Adrenal gland (tissue), 5 donors: Measurements from ENCODE around the gene SVBP.

ENCODE experiments used
- POLR2A ChIP-seq, 2 donors: fragments of 450-650 bp; IDR thresholded peaks; one replicate each; pipeline ENCODE4 v1.6.1; 2017; ENCODE audit warnings: antibody characterized with exemption in 2 of 2, mild to moderate bottlenecking in 2 of 2, moderate library complexity in 1 of 2
- TF ChIP-seq, protein P1 (sequence below), 6 experiments: fragments of 450-650 bp in 4 of 6; fragments of 200-600 bp in 2 of 6; sonication (generic) in 1 of 6; IDR thresholded peaks; 1 replicate in 5 of 6; 2 replicates in 1 of 6; pipeline versions ENCODE4 v1.5.1 to v1.8.0; 2016 to 2021; ENCODE audit warnings: antibody characterized with exemption in 6 of 6, mild to moderate bottlenecking in 2 of 6, moderate library complexity in 1 of 6
- donor health status: DM: no; HTN: no; CAD: no.

- TF ChIP-seq, protein P1, sequence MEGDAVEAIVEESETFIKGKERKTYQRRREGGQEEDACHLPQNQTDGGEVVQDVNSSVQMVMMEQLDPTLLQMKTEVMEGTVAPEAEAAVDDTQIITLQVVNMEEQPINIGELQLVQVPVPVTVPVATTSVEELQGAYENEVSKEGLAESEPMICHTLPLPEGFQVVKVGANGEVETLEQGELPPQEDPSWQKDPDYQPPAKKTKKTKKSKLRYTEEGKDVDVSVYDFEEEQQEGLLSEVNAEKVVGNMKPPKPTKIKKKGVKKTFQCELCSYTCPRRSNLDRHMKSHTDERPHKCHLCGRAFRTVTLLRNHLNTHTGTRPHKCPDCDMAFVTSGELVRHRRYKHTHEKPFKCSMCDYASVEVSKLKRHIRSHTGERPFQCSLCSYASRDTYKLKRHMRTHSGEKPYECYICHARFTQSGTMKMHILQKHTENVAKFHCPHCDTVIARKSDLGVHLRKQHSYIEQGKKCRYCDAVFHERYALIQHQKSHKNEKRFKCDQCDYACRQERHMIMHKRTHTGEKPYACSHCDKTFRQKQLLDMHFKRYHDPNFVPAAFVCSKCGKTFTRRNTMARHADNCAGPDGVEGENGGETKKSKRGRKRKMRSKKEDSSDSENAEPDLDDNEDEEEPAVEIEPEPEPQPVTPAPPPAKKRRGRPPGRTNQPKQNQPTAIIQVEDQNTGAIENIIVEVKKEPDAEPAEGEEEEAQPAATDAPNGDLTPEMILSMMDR (IDR thresholded peaks at IDR 0.05): no peak
- no peak for TF ChIP-seq POLR2A (IDR thresholded peaks at IDR 0.05)
These were observed 40.7 kb downstream of the SVBP start for GRCh38 chr1:42776502-42776901.
